ENCODE data around the gene ANO3. TPM values are rescaled to one million over a fixed set of nuclear protein-coding genes. Genes with fewer than 3 reads are reported as not detected.

ANO3 gene
- total and polyA plus RNA-seq, 2 experiments from 2014 or later, result not detected

GRCh38 chr11:26465274-26465673 lies 133.3 kb downstream of the ANO3 start:
- Histone ChIP-seq H3F3A (replicated peaks; ENCODE audit: low read depth) (no peaks in the 10 kb centered on the region), H3K27me3 (ENCODE audit: insufficient read depth) (no peaks in the 10 kb centered on the region), H3K4me2 (no peak overlapping the region), H3K9me2 (ENCODE audit: insufficient read depth) (no peaks in the 10 kb centered on the region), H3K4me1 (ENCODE audit: insufficient read depth) (no peaks in the 10 kb centered on the region), H3K36me3 (ENCODE audit: insufficient read depth) (no peaks in the 10 kb centered on the region), H4K20me1 (replicated peaks; ENCODE audit: insufficient read depth) (no peaks in the 10 kb centered on the region), H3K4me3 (no peak overlapping the region), H3K79me2 (replicated peaks; ENCODE audit: insufficient read depth) (no peaks in the 10 kb centered on the region), H2AFZ (no peak overlapping the region), H3K27ac (ENCODE audit: low read depth) (no peak overlapping the region)
- H3K4me1 Mint-ChIP-seq, result no peaks in the 10 kb centered on the region
- no peaks in the 10 kb centered on the region for H3K36me3 Mint-ChIP-seq (ENCODE audit: low read depth)
- ATAC-seq, result no peak
- DNase-seq (ENCODE audit: low spot score), result no peak
- no peak for TF ChIP-seq POLR2AphosphoS5 (IDR thresholded peaks at IDR 0.05; ENCODE audit: low read depth)
- TF ChIP-seq ETS1 (IDR thresholded peaks at IDR 0.05), result no peak
- TF ChIP-seq EZH2phosphoT487 (IDR thresholded peaks at IDR 0.05; ENCODE audit: unreplicated experiment), result no peak
- no peak for TF ChIP-seq ZNF114 (CRISPR knock-in tag; IDR thresholded peaks at IDR 0.05)
- H3K27me3 Mint-ChIP-seq (ENCODE audit: insufficient read depth, low read depth, poor library complexity), result no peaks in the 10 kb centered on the region
- no peaks in the 10 kb centered on the region for H3K9me3 Mint-ChIP-seq
- no peak overlapping the region for H3K27ac Mint-ChIP-seq
- no peak overlapping the region for H3K4me3 Mint-ChIP-seq

DNA sequence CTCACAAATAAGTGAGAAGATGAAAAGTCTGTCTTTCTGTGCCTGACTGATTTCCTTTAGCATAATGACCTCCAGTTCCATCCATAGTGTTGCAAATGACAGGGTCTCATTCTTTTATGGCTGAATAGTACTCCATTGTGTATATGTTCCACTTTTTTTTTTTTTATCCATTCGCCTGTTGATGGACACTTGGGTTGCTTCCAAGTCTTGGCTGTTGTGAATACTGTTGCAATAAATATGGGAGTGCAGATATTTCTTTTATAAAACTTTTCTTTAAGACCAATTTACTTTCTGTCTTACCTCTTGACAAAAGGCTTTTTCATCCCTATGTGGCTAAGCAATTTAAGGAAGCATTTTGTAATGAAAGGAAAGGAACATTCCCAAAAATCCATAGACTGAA lies 135.6 kb downstream of the ANO3 start:
- H3K36me3 ChIP-seq (ENCODE audit: insufficient read depth), result no peaks in the 10 kb centered on the region
- no peaks in the 10 kb centered on the region for H3K4me1 Mint-ChIP-seq
- H3K27me3 ChIP-seq (ENCODE audit: insufficient read depth), result no peaks in the 10 kb centered on the region
- peaks cover 2% of the 10 kb centered on the region for H3K27me3 Mint-ChIP-seq (ENCODE audit: insufficient read depth, low read depth, poor library complexity)
- H3K4me1 ChIP-seq (ENCODE audit: insufficient read depth), result no peaks in the 10 kb centered on the region
- no peaks in the 10 kb centered on the region for H3K9me3 Mint-ChIP-seq
- no peaks in the 10 kb centered on the region for H3K79me2 ChIP-seq (replicated peaks; ENCODE audit: insufficient read depth)
- no peaks in the 10 kb centered on the region for H4K20me1 ChIP-seq (replicated peaks; ENCODE audit: insufficient read depth)
- no peak overlapping the region for H3K4me2 ChIP-seq
- no peaks in the 10 kb centered on the region for H3K9me2 ChIP-seq (ENCODE audit: insufficient read depth)
- H3K4me3 ChIP-seq, result no peak overlapping the region
- H3K27ac Mint-ChIP-seq, result no peak overlapping the region
- no peak overlapping the region; the same call in 1 of the 2 replicates for H2AFZ ChIP-seq
- no peak overlapping the region for H3K4me3 Mint-ChIP-seq
- no peaks in the 10 kb centered on the region for H3F3A ChIP-seq (replicated peaks; ENCODE audit: low read depth)
- ATAC-seq (no peak), DNase-seq (ENCODE audit: low spot score) (no peak)
- H3K27ac ChIP-seq (ENCODE audit: low read depth), result no peak overlapping the region
- H3K36me3 Mint-ChIP-seq (ENCODE audit: low read depth), result no peaks in the 10 kb centered on the region
- TF ChIP-seq EZH2 (IDR thresholded peaks at IDR 0.05; ENCODE audit: low read depth, unreplicated experiment), result no peak
- TF ChIP-seq, protein P1, sequence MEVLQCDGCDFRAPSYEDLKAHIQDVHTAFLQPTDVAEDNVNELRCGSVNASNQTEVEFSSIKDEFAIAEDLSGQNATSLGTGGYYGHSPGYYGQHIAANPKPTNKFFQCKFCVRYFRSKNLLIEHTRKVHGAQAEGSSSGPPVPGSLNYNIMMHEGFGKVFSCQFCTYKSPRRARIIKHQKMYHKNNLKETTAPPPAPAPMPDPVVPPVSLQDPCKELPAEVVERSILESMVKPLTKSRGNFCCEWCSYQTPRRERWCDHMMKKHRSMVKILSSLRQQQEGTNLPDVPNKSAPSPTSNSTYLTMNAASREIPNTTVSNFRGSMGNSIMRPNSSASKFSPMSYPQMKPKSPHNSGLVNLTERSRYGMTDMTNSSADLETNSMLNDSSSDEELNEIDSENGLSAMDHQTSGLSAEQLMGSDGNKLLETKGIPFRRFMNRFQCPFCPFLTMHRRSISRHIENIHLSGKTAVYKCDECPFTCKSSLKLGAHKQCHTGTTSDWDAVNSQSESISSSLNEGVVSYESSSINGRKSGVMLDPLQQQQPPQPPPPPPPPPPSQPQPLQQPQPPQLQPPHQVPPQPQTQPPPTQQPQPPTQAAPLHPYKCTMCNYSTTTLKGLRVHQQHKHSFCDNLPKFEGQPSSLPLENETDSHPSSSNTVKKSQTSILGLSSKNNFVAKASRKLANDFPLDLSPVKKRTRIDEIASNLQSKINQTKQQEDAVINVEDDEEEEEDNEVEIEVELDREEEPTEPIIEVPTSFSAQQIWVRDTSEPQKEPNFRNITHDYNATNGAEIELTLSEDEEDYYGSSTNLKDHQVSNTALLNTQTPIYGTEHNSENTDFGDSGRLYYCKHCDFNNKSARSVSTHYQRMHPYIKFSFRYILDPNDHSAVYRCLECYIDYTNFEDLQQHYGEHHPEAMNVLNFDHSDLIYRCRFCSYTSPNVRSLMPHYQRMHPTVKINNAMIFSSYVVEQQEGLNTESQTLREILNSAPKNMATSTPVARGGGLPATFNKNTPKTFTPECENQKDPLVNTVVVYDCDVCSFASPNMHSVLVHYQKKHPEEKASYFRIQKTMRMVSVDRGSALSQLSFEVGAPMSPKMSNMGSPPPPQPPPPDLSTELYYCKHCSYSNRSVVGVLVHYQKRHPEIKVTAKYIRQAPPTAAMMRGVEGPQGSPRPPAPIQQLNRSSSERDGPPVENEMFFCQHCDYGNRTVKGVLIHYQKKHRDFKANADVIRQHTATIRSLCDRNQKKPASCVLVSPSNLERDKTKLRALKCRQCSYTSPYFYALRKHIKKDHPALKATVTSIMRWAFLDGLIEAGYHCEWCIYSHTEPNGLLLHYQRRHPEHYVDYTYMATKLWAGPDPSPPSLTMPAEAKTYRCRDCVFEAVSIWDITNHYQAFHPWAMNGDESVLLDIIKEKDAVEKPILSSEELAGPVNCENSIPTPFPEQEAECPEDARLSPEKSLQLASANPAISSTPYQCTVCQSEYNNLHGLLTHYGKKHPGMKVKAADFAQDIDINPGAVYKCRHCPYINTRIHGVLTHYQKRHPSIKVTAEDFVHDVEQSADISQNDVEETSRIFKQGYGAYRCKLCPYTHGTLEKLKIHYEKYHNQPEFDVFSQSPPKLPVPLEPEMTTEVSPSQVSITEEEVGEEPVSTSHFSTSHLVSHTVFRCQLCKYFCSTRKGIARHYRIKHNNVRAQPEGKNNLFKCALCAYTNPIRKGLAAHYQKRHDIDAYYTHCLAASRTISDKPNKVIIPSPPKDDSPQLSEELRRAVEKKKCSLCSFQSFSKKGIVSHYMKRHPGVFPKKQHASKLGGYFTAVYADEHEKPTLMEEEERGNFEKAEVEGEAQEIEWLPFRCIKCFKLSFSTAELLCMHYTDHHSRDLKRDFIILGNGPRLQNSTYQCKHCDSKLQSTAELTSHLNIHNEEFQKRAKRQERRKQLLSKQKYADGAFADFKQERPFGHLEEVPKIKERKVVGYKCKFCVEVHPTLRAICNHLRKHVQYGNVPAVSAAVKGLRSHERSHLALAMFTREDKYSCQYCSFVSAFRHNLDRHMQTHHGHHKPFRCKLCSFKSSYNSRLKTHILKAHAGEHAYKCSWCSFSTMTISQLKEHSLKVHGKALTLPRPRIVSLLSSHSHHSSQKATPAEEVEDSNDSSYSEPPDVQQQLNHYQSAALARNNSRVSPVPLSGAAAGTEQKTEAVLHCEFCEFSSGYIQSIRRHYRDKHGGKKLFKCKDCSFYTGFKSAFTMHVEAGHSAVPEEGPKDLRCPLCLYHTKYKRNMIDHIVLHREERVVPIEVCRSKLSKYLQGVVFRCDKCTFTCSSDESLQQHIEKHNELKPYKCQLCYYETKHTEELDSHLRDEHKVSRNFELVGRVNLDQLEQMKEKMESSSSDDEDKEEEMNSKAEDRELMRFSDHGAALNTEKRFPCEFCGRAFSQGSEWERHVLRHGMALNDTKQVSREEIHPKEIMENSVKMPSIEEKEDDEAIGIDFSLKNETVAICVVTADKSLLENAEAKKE (CRISPR knock-in tag; IDR thresholded peaks at IDR 0.05), result no peak
- no peak for TF ChIP-seq JUNB (IDR thresholded peaks at IDR 0.05; ENCODE audit: unreplicated experiment)
- no peak for TF ChIP-seq STAT1 (IDR thresholded peaks at IDR 0.05; ENCODE audit: unreplicated experiment)
- no peak for TF ChIP-seq NANOG (IDR thresholded peaks at IDR 0.05; ENCODE audit: borderline replicate concordance)
- TF ChIP-seq ZNF331 (CRISPR knock-in tag; IDR thresholded peaks at IDR 0.05; ENCODE audit: low read depth), result no peak
- TF ChIP-seq ZNF114 (CRISPR knock-in tag; IDR thresholded peaks at IDR 0.05), result no peak
- TF ChIP-seq CREB1 (CRISPR knock-in tag; IDR thresholded peaks at IDR 0.05; ENCODE audit: low read depth), result no peak
- no peak for TF ChIP-seq CTCF (conservative IDR thresholded peaks at IDR 0.05; ENCODE audit: low read depth in 2 of 2)
- no peak for TF ChIP-seq EZH2phosphoT487 (IDR thresholded peaks at IDR 0.05; ENCODE audit: unreplicated experiment)
- TF ChIP-seq ETS1 (IDR thresholded peaks at IDR 0.05), result no peak
- TF ChIP-seq POLR2AphosphoS5 (IDR thresholded peaks at IDR 0.05; ENCODE audit: low read depth), result no peak

Data from GM23338 (cell line).